Prostate gland (tissue), 2 donors: Measurements from ENCODE around the gene ANKRD13D.

ENCODE experiments used
- CTCF ChIP-seq, 4 experiments: fragments of 200-600 bp in 2 of 4; fragments of 450-650 bp in 2 of 4; sonication (generic) in 2 of 4; IDR thresholded peaks; 1 replicate in 3 of 4; 2 replicates in 1 of 4; pipeline ENCODE4 v1.5.1; 2016 to 2019; ENCODE audit warnings: antibody characterized with exemption in 4 of 4, mild to moderate bottlenecking in 2 of 4, moderate library complexity in 2 of 4
- POLR2AphosphoS5 ChIP-seq: sonication (generic); formaldehyde crosslinking; IDR thresholded peaks from one replicate; pipeline ENCODE4 v1.6.1; 2017; ENCODE audit warnings: antibody characterized with exemption

GRCh38 chr11:67320691-67321090 is 31.6 kb downstream of the ANKRD13D start:
- TF ChIP-seq CTCF (IDR thresholded peaks at IDR 0.05) (no peak), POLR2AphosphoS5 (no peak)
